Heart left ventricle (tissue), 16 donors: ENCODE results near the gene COX4I1. TPM values are rescaled to one million over a fixed set of nuclear protein-coding genes. Genes with fewer than 3 reads are reported as not detected.

Source experiments
- ATAC-seq, 4 donors: fragments of 200-7000 bp; cut with Tn5 transposase; one replicate each; pipeline ENCODE4 v1.9.1; 2020 to 2022; ENCODE audit warnings: moderate library complexity in 4 of 4, mild to moderate bottlenecking in 3 of 4, moderate number of reproducible peaks in 1 of 4
- DNase-seq, 5 donors: peaks; one replicate each; pipeline ENCODE4 v3.0.0-alpha.2; 2020
- H3K27ac ChIP-seq, 12 donors: fragments of 200-600 bp; sonication (generic) in 4 of 12; one replicate each; pipeline versions ENCODE4 v1.5.0 to v1.8.0; 2016 to 2022; ENCODE audit warnings: mild to moderate bottlenecking in 2 of 12
- H3K27me3 ChIP-seq, 9 donors: fragments of 200-600 bp; sonication (generic) in 2 of 9; one replicate each; pipeline versions ENCODE4 v1.5.1 to v1.8.0; 2016 to 2022; ENCODE audit warnings: mild to moderate bottlenecking in 3 of 9
- H3K36me3 ChIP-seq, 9 donors: fragments of 200-600 bp; sonication (generic) in 2 of 9; one replicate each; pipeline versions ENCODE4 v1.5.0 to v1.8.0; 2018 to 2022; ENCODE audit warnings: mild to moderate bottlenecking in 2 of 9
- H3K4me1 ChIP-seq, 12 donors: fragments of 200-600 bp; sonication (generic) in 4 of 12; one replicate each; pipeline versions ENCODE4 v1.5.0 to v1.8.0; 2016 to 2022; ENCODE audit warnings: mild to moderate bottlenecking in 3 of 12
- H3K4me3 ChIP-seq, 12 donors: fragments of 200-600 bp; sonication (generic) in 4 of 12; one replicate each; pipeline versions ENCODE4 v1.5.0 to v1.8.0; 2017 to 2022; ENCODE audit warnings: mild to moderate bottlenecking in 9 of 12, moderate library complexity in 4 of 12
- H3K9me3 ChIP-seq, 12 donors: fragments of 200-600 bp; sonication (generic) in 4 of 12; one replicate each; pipeline versions ENCODE4 v1.5.0 to v1.8.0; 2016 to 2022; ENCODE audit warnings: mild to moderate bottlenecking in 1 of 12
- CTCF ChIP-seq, 12 donors: fragments of 200-600 bp; sonication (generic) in 4 of 12; IDR thresholded peaks; one replicate each; pipeline versions ENCODE4 v1.5.0 to v1.8.0; 2018 to 2022; ENCODE audit warnings: antibody characterized with exemption in 12 of 12, mild to moderate bottlenecking in 5 of 12
- POLR2A ChIP-seq, 2 donors: fragments of 450-650 bp; IDR thresholded peaks; one replicate each; pipeline ENCODE4 v1.6.1; 2017; ENCODE audit warnings: antibody characterized with exemption in 2 of 2, mild to moderate bottlenecking in 2 of 2, moderate library complexity in 2 of 2
- WGBS, 4 donors: extraction: QIAGEN DNeasy Blood & Tissue Kit in 2 of 4; methylation state at CpG; one replicate each; pipeline versions ENCODE4 v1.1.5 to v1.1.7; 2013 to 2018; 5-methylcytosine and 5-hydroxymethylcytosine counted together
- intact Hi-C, 10 donors: fragments of 100-400 bp; cut with DNase I; formaldehyde crosslinking; loops; one replicate each; pipeline versions ENCODE4 v1.11.1 to v1.14.2; 2022
- polyA plus RNA-seq, 2 donors: library from polyadenylated mRNA; stranded (reverse); fragments of 200-250 nt; gene quantifications; one replicate each; pipeline ENCODE4 v1.2.3, GENCODE V29; 2013
- total RNA-seq, 9 donors: library from RNA; depleted of rRNA in 2 of 9; stranded (reverse); fragments of >200 nt in 2 of 9; fragmentation: NEBNext Ultra II Directional in 3 of 9; extraction: Animal tissue kit (Norgen Biotek cat#: 25700) in 3 of 9; gene quantifications; one replicate each; pipeline versions ENCODE4 v1.1.0 to v1.2.4, GENCODE V29; 2016 to 2023
- donor health status: ischemic (EF 13 %, LVEDD 7.1; RV severe dilation, severe dysfunction).
- donor health status: healthy with polysubstance abuse.
- donor health status: DM: no; HTN: yes; CAD: no.
- donor health status: DM: no; HTN: no; CAD: no.
- donor health status: ischemic (EF 25% LVEDD 6.9; RV normal size, moderate dysfunction).
- donor health status: ischemic (EF 25% LVEDD 5.7; RV mildly dilated, moderate dysfunction).
- donor health status: healthy.
- donor health status: DM: yes; HTN: yes; CAD: no.
- donor health status: ischemic (EF 35%, LVEDD 5.7; RV mildly dilated, moderate dysfunction).
- donor health status: nonischemic (EF 11% LVEDD 7.7; RV severe dilation, severe dysfunction).
- donor health status: DM: yes; HTN: yes; CAD: no.
- donor health status: PGD.
- donor health status: ischemic (EF 29% LVEDD 5.4; RV normal size, mild dysfunction).
- donor health status: nonischemic (EF 23%, LVEDD 6.1; RV moderate dilation, normal function).

The COX4I1 gene
- total and polyA plus RNA-seq, 11 donors, result 1,047 to 5,448 (median 1,793) TPM

DNA sequence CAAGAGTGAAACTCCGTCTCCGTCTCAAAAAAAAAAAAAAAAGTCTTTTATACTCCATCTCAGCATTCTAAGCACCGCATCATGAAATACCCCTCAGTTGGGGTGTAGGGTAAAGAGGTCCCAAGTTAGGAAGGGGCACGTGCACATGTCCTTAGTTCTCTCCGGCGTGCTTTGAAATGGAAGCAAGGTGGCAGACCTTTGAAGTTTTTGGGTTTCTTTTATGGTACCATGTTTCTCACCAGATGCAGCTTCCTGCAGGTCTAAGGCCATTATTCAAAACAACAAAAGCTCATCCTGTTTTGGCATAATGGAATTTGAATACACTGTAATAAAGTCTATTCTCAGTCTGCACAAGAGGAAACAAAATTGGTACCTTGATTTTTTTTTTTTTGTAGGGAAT lies 9.7 kb upstream of the COX4I1 start:
- ATAC-seq, result no peak

GRCh38 chr16:85793662-85794298 lies 5.7 kb upstream of the COX4I1 start:
- H3K4me3 ChIP-seq, result no peak overlapping the region
- H3K4me1 ChIP-seq, result peaks cover 0 to 30% (median 15%) of the 10 kb centered on the region in 12 donors
- no peaks in the 10 kb centered on the region for H3K27me3 ChIP-seq
- DNase-seq, result no peak
- no peak overlapping the region for H3K27ac ChIP-seq
- WGBS, 4 donors, result 96 to 99% (median 97%) methylated on average over 5 of the region's 5 CpGs
- peaks cover 0 to 4% (median 0%) of the 10 kb centered on the region in 12 donors for H3K9me3 ChIP-seq
- ATAC-seq, result no peak
- peaks cover 0 to 59% (median 39%) of the 10 kb centered on the region in 9 donors for H3K36me3 ChIP-seq
- TF ChIP-seq POLR2A (IDR thresholded peaks at IDR 0.05), result no peak
- TF ChIP-seq CTCF (IDR thresholded peaks at IDR 0.05), result no peak
- intact Hi-C loops, result no loop called here

More for the DNA sequence above, 9.7 kb upstream of the COX4I1 start:
- Histone ChIP-seq H3K9me3 (peaks cover 0 to 4% (median 0%) of the 10 kb centered on the region in 12 donors), H3K4me3 (no peak overlapping the region), H3K27ac (no peak overlapping the region), H3K4me1 (peaks cover 0 to 3% (median 0%) of the 10 kb centered on the region in 12 donors), H3K27me3 (no peaks in the 10 kb centered on the region), H3K36me3 (peaks cover 0 to 76% (median 52%) of the 10 kb centered on the region in 9 donors)
- 85 to 91% (median 88%) methylated on average over 6 of the region's 6 CpGs for WGBS, 4 donors
- TF ChIP-seq CTCF (IDR thresholded peaks at IDR 0.05) (no peak), POLR2A (IDR thresholded peaks at IDR 0.05) (no peak)
- intact Hi-C loops, result no loop called here
- no peak for DNase-seq

- no peak overlapping the region for H3K4me3 ChIP-seq
- intact Hi-C loops, result no loop called here
- DNase-seq (no peak), ATAC-seq (no peak)
- H3K27ac ChIP-seq, result no peak overlapping the region
- peaks cover 0 to 31% (median 15%) of the 10 kb centered on the region in 12 donors for H3K4me1 ChIP-seq
- no peaks in the 10 kb centered on the region for H3K27me3 ChIP-seq
- peaks cover 0 to 4% (median 0%) of the 10 kb centered on the region in 12 donors for H3K9me3 ChIP-seq
- peaks cover 0 to 55% (median 37%) of the 10 kb centered on the region in 9 donors for H3K36me3 ChIP-seq
- TF ChIP-seq CTCF (IDR thresholded peaks at IDR 0.05), result no peak
- TF ChIP-seq POLR2A (IDR thresholded peaks at IDR 0.05), result no peak
- WGBS, 4 donors, result 84 to 89% (median 84%) methylated on average over 8 of the region's 8 CpGs
Observed at GRCh38 chr16:85794696-85795095, 4.8 kb upstream of the COX4I1 start.

GRCh38 chr16:85796152-85796551 lies 3.3 kb upstream of the COX4I1 start:
- H3K9me3 ChIP-seq, result peaks cover 0 to 4% (median 0%) of the 10 kb centered on the region in 12 donors
- 83 to 90% (median 86%) methylated on average over 6 of the region's 6 CpGs for WGBS, 4 donors
- intact Hi-C loops, result no loop called here
- H3K4me3 ChIP-seq, result no peak overlapping the region
- H3K27ac ChIP-seq, result no peak overlapping the region
- no peak for TF ChIP-seq CTCF (IDR thresholded peaks at IDR 0.05)
- no peak for TF ChIP-seq POLR2A (IDR thresholded peaks at IDR 0.05)
- H3K27me3 ChIP-seq, result no peaks in the 10 kb centered on the region
- H3K4me1 ChIP-seq, result peaks cover 0 to 40% (median 23%) of the 10 kb centered on the region in 12 donors
- DNase-seq (no peak), ATAC-seq (no peak)
- H3K36me3 ChIP-seq, result peaks cover 0 to 57% (median 37%) of the 10 kb centered on the region in 9 donors
